Parathyroid adenoma (tissue), 2 donors: ENCODE measurements around the gene ZNF570.

Source experiments
- H2AFZ ChIP-seq: fragments of 300-600 bp; sonication (generic); one replicate; pipeline ENCODE4 v1.7.0; 2017; ENCODE audit warnings: antibody characterized with exemption, mild to moderate bottlenecking
- H3K27ac ChIP-seq: fragments of 300-600 bp; sonication (generic); one replicate; pipeline ENCODE4 v1.7.0; 2017
- H3K27me3 ChIP-seq: fragments of 300-600 bp; sonication (generic); one replicate; pipeline ENCODE4 v1.7.0; 2017; ENCODE audit warnings: low read length; ENCODE audit not compliant: control insufficient read depth, insufficient read depth
- H3K36me3 ChIP-seq: fragments of 300-600 bp; sonication (generic); one replicate; pipeline ENCODE4 v1.7.0; 2017; ENCODE audit warnings: low read length; ENCODE audit not compliant: control insufficient read depth, insufficient read depth
- H3K4me1 ChIP-seq: fragments of 300-600 bp; sonication (generic); one replicate; pipeline ENCODE4 v1.7.0; 2017; ENCODE audit warnings: control low read depth
- H3K4me2 ChIP-seq: fragments of 300-600 bp; sonication (generic); one replicate; pipeline ENCODE4 v1.7.0; 2017; ENCODE audit warnings: low read length
- H3K4me3 ChIP-seq: fragments of 300-600 bp; sonication (generic); one replicate; pipeline ENCODE4 v1.7.0; 2017; ENCODE audit warnings: low read depth, low read length
- H3K79me2 ChIP-seq: fragments of 300-600 bp; sonication (generic); one replicate; pipeline ENCODE4 v1.7.0; 2017; ENCODE audit warnings: control low read depth
- H3K9ac ChIP-seq: fragments of 300-600 bp; sonication (generic); one replicate; pipeline ENCODE4 v1.7.0; 2017; ENCODE audit warnings: mild to moderate bottlenecking
- H3K9me3 ChIP-seq: fragments of 300-600 bp; sonication (generic); one replicate; pipeline ENCODE4 v1.7.0; 2017; ENCODE audit warnings: low read length; ENCODE audit not compliant: control insufficient read depth
- TF ChIP-seq, protein P1 (sequence below): fragments of 300-600 bp; sonication (generic); IDR thresholded peaks from one replicate; pipeline ENCODE4 v1.7.0; 2017; ENCODE audit warnings: antibody characterized with exemption, mild to moderate bottlenecking
- donor health status: primary hyperparathyroidism.

The ZNF570 gene

DNA sequence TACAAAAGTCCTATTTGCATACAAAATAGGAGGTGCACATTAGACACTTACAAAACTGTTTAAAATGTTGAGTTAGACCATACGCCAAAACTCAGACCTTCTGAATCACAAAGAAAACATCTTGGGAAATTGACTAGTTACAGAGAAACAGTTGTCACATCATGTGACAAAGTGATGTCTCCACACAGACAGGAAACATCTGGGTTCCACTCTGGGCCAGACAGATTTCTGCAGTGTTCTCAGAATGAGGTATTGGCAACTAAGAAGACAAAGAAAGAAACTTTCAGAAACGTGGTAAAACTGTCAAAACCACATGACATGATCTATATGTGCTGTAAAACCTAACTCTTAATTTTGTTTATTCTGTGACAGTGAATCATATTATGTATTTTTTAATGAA lies 44.2 kb downstream of the ZNF570 start:
- Histone ChIP-seq H3K4me1 (no peaks in the 10 kb centered on the region), H3K4me2 (no peak overlapping the region), H2AFZ (no peak overlapping the region), H3K4me3 (no peak overlapping the region), H3K79me2 (no peaks in the 10 kb centered on the region), H3K9me3 (no peaks in the 10 kb centered on the region), H3K36me3 (peaks cover 2% of the 10 kb centered on the region), H3K27ac (no peak overlapping the region), H3K27me3 (no peaks in the 10 kb centered on the region), H3K9ac (no peak overlapping the region)
- TF ChIP-seq, protein P1, sequence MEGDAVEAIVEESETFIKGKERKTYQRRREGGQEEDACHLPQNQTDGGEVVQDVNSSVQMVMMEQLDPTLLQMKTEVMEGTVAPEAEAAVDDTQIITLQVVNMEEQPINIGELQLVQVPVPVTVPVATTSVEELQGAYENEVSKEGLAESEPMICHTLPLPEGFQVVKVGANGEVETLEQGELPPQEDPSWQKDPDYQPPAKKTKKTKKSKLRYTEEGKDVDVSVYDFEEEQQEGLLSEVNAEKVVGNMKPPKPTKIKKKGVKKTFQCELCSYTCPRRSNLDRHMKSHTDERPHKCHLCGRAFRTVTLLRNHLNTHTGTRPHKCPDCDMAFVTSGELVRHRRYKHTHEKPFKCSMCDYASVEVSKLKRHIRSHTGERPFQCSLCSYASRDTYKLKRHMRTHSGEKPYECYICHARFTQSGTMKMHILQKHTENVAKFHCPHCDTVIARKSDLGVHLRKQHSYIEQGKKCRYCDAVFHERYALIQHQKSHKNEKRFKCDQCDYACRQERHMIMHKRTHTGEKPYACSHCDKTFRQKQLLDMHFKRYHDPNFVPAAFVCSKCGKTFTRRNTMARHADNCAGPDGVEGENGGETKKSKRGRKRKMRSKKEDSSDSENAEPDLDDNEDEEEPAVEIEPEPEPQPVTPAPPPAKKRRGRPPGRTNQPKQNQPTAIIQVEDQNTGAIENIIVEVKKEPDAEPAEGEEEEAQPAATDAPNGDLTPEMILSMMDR: no peak

DNA sequence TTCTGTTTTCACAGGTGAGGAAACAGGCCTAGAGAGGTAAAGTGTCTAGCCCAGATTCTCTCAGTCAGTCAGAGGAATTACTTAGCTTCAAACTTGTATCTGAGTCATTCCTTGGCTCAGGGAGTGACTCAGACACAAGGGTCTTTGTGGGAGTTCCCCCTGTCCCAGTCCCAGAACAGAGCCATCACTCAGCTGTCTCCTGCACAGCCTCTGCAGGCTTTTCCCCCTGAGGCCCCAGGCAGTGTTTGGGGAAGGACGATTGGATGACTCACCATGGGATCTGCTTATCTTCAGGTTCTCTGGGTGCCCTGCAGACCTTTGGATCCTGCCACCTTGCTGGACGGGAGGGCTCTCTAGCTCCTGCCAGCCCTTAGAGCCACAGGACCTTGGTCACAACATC lies 50.7 kb downstream of the ZNF570 start:
- Histone ChIP-seq H3K4me2 (no peak overlapping the region), H3K9ac (no peak overlapping the region), H2AFZ (no peak overlapping the region), H3K4me1 (no peaks in the 10 kb centered on the region), H3K36me3 (no peaks in the 10 kb centered on the region), H3K9me3 (no peaks in the 10 kb centered on the region), H3K4me3 (no peak overlapping the region), H3K27me3 (no peaks in the 10 kb centered on the region), H3K27ac (no peak overlapping the region), H3K79me2 (no peaks in the 10 kb centered on the region)
- TF ChIP-seq, protein P1: no peak

DNA sequence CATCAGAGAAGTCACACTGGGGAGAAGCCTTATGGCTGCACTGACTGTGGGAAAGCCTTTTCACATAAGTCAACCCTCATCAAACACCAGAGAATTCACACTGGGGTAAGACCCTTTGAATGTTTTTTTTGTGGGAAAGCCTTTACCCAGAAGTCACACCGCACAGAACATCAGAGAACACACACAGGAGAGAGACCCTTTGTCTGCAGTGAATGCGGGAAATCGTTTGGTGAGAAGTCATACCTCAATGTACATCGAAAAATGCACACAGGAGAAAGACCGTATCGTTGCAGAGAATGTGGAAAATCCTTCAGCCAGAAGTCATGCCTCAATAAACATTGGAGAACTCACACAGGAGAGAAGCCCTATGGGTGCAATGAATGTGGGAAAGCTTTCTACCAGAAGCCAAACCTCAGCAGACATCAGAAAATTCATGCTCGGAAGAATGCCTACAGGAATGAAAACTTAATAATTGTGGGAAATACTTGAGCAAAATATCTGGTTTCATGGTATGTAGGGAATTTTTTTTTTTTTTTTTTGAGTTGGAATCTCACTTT lies 68.3 kb downstream of the ZNF570 start:
- Histone ChIP-seq H3K9ac (no peak overlapping the region), H3K27ac (no peak overlapping the region), H3K9me3 (peaks cover 3% of the 10 kb centered on the region), H3K4me2 (no peak overlapping the region), H3K4me3 (no peak overlapping the region), H3K4me1 (no peaks in the 10 kb centered on the region), H3K27me3 (no peaks in the 10 kb centered on the region), H3K36me3 (peaks cover 16% of the 10 kb centered on the region), H2AFZ (no peak overlapping the region), H3K79me2 (no peaks in the 10 kb centered on the region)
- TF ChIP-seq, protein P1: no peak
